Karpas-422 (cell line): ENCODE results near the gene SERPINB10. TPM values are rescaled to one million over a fixed set of nuclear protein-coding genes. Genes with fewer than 3 reads are reported as not detected.

ENCODE experiments used
- DNase-seq: peaks from one replicate; pipeline ENCODE4 v3.0.0-alpha.2; 2015
- H2AFZ ChIP-seq: fragments of 200-600 bp; sonication (generic); 2 replicates; pipeline ENCODE4 v1.6.1; 2014; ENCODE audit warnings: antibody characterized with exemption, low read length, mixed read lengths
- H3K27ac ChIP-seq: fragments of 200-600 bp; sonication (generic); 2 replicates; pipeline ENCODE4 v1.5.1; 2014; ENCODE audit warnings: mild to moderate bottlenecking, low read length, moderate library complexity
- H3K27me3 ChIP-seq: fragments of 200-600 bp; sonication (generic); 2 replicates; pipeline ENCODE4 v1.6.1; 2014; ENCODE audit warnings: low read length, mixed read lengths
- H3K36me3 ChIP-seq: fragments of 200-600 bp; sonication (generic); 2 replicates; pipeline ENCODE4 v1.6.1; 2014; ENCODE audit warnings: low read length, mixed read lengths; ENCODE audit not compliant: insufficient read depth
- H3K4me1 ChIP-seq: fragments of 200-600 bp; sonication (generic); 2 replicates; pipeline ENCODE4 v1.6.1; 2014; ENCODE audit warnings: mild to moderate bottlenecking, low read length, mixed read lengths
- H3K4me2 ChIP-seq: fragments of 200-600 bp; sonication (generic); 2 replicates; pipeline ENCODE4 v1.6.1; 2014; ENCODE audit warnings: low read length, low read depth, mild to moderate bottlenecking; ENCODE audit not compliant: poor library complexity, severe bottlenecking
- H3K4me3 ChIP-seq: fragments of 200-600 bp; sonication (generic); 2 replicates; pipeline ENCODE4 v1.5.1; 2014; ENCODE audit warnings: mild to moderate bottlenecking, antibody characterized with exemption, low read length, mixed read lengths
- H3K79me2 ChIP-seq: fragments of 200-600 bp; sonication (generic); 2 replicates; pipeline ENCODE4 v1.6.1; 2014; ENCODE audit warnings: mild to moderate bottlenecking, low read length, mixed read lengths
- H3K9ac ChIP-seq: fragments of 200-600 bp; sonication (generic); 2 replicates; pipeline ENCODE4 v1.6.0; 2014; ENCODE audit warnings: low read length
- H3K9me2 ChIP-seq: fragments of 200-600 bp; sonication (generic), shearing (Covaris generic); replicated peaks from 2 replicates; pipeline ENCODE4 v1.6.0; 2014; ENCODE audit warnings: mild to moderate bottlenecking, low read length, moderate library complexity; ENCODE audit not compliant: insufficient read depth
- H3K9me3 ChIP-seq: fragments of 300-700, 200-600 bp; sonication (generic); 2 replicates; pipeline ENCODE4 v1.6.1; 2014; ENCODE audit warnings: low read length, mixed read lengths
- H4K20me1 ChIP-seq: fragments of 200-600 bp; sonication (generic); 2 replicates; pipeline ENCODE4 v1.6.1; 2014; ENCODE audit warnings: mild to moderate bottlenecking, antibody characterized with exemption, low read length, low read depth; ENCODE audit not compliant: insufficient read depth
- total RNA-seq: library from RNA; depleted of rRNA; stranded (reverse); fragments of >200 nt; shearing (Covaris generic); gene quantifications from 2 replicates; pipeline ENCODE4 v1.2.3, GENCODE V29; 2014; ENCODE audit warnings: low replicate concordance

The SERPINB10 gene
- total RNA-seq, 1 experiment from 2014 or later = not detected

DNA sequence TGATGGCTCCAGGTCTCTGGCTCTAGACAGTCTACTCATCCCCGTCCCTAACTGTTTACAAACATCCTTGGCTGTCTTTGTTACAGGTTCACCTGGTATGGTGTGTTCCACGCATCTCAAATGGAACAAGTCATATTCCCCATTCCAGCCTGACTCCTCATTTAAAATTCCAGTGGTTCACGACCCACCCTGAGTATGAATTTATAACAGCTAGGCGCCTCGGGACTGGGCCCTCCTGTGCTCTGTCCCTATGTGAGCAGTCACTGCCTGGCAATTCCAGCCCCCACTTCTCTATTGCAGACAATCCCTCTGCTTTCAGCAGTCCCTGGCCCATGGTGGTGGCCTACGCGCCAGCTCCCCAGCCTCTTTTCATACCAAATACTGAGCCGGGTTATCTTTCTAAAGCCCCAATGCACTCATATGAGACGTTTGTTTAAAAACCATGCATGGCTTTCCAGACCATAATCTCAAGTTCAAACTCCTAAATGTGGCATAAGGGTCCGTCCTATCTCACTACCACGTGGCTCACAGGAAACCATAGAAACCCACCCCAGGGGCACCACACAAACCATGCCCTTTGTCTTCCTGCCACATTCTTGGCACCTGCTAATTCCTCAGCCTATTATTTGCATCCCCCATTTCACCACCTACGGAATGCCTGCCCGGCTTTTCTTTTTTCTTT, 63.7 kb downstream of the SERPINB10 start:
- Histone ChIP-seq H4K20me1 (no peaks in the 10 kb centered on the region), H3K79me2 (no peaks in the 10 kb centered on the region), H3K9ac (peak overlapping the region; percentile 76; the same call in 1 of the 2 replicates), H3K9me2 (no peaks in the 10 kb centered on the region), H2AFZ (no peak overlapping the region), H3K27ac (no peak overlapping the region), H3K4me3 (peak overlapping the region; percentile 76), H3K4me1 (peaks cover 21% of the 10 kb centered on the region), H3K4me2 (peak overlapping the region; percentile 80), H3K36me3 (no peaks in the 10 kb centered on the region), H3K9me3 (no peaks in the 10 kb centered on the region), H3K27me3 (no peaks in the 10 kb centered on the region)
- no peak for DNase-seq

DNA sequence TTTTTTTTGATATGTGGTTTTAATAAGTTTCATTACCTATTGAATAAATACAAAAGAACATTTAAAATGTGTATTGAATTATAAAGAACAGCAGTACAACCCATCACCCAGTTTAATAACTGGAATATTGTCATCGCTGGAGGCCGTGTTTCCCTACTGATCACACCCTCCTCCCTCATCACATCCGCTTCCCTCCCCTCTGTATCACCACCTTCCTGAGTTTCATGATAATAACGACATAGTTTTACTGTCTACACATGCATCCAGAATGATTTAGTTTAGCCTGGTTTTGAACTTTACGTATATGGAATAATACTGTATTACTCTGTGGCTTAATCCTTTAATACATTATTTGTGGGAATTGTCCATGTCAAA, 64.2 kb downstream of the SERPINB10 start:
- no peaks in the 10 kb centered on the region for H4K20me1 ChIP-seq
- H3K9ac ChIP-seq = no peak overlapping the region
- H2AFZ ChIP-seq = no peak overlapping the region
- no peaks in the 10 kb centered on the region for H3K36me3 ChIP-seq
- no peak overlapping the region for H3K4me3 ChIP-seq
- H3K27me3 ChIP-seq = no peaks in the 10 kb centered on the region
- no peaks in the 10 kb centered on the region for H3K9me3 ChIP-seq
- H3K4me2 ChIP-seq = no peak overlapping the region
- peaks cover 21% of the 10 kb centered on the region for H3K4me1 ChIP-seq
- no peaks in the 10 kb centered on the region for H3K79me2 ChIP-seq
- no peak overlapping the region for H3K27ac ChIP-seq
- DNase-seq = no peak
- H3K9me2 ChIP-seq = no peaks in the 10 kb centered on the region

DNA sequence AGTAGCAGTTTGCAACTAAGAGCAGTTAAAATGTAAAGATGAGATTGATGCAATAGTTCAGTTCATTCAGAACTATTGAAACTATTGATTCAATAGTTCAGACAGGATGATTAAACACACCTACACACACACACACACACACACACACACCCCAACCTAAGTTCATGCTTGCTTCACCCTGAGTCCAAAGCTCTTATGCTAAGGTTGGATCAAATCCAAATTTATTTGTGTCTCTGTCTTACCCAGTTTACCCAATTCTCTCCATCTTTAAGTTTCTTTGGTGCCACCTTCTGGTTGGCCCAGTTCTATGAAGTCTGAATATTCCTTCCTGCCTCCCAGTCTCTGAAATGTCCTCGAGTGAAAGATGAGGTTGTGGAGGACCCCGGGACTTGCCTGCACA, 67.2 kb downstream of the SERPINB10 start:
- no peaks in the 10 kb centered on the region for H3K9me3 ChIP-seq
- H3K9me2 ChIP-seq = no peaks in the 10 kb centered on the region
- no peak overlapping the region for H3K27ac ChIP-seq
- no peaks in the 10 kb centered on the region for H3K79me2 ChIP-seq
- no peak overlapping the region for H3K4me3 ChIP-seq
- no peak overlapping the region for H2AFZ ChIP-seq
- peaks cover 17% of the 10 kb centered on the region for H3K4me1 ChIP-seq
- peak; percentile 60 for DNase-seq
- no peaks in the 10 kb centered on the region for H3K36me3 ChIP-seq
- no peaks in the 10 kb centered on the region for H3K27me3 ChIP-seq
- no peak overlapping the region for H3K9ac ChIP-seq
- no peaks in the 10 kb centered on the region for H4K20me1 ChIP-seq
- H3K4me2 ChIP-seq = peak overlapping the region; percentile 6

DNA sequence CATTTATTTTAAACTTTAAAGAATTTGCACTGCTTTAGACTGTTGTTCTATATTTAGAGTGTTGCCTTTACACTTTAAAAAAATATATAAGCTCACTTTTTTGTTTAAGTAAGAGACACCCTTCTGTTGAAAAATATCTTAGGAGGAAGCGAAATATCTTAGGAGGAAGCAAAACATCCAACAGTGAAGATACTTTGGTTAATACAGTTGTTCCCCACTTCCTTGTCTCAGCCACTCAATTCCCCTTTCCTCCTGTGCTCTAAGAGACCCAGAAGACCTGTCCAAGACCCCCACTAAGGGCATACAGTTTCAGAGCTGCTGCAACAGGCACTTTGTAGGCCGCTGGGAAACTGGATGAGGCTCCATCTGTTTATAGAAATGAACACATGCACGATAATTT, 67.9 kb downstream of the SERPINB10 start:
- Histone ChIP-seq H3K27ac (no peak overlapping the region), H4K20me1 (no peaks in the 10 kb centered on the region), H2AFZ (no peak overlapping the region), H3K79me2 (no peaks in the 10 kb centered on the region), H3K36me3 (no peaks in the 10 kb centered on the region), H3K4me2 (peak overlapping the region; percentile 6), H3K9ac (no peak overlapping the region), H3K4me1 (peaks cover 16% of the 10 kb centered on the region), H3K4me3 (no peak overlapping the region), H3K9me3 (no peaks in the 10 kb centered on the region), H3K9me2 (no peaks in the 10 kb centered on the region), H3K27me3 (no peaks in the 10 kb centered on the region)
- no peak for DNase-seq

DNA sequence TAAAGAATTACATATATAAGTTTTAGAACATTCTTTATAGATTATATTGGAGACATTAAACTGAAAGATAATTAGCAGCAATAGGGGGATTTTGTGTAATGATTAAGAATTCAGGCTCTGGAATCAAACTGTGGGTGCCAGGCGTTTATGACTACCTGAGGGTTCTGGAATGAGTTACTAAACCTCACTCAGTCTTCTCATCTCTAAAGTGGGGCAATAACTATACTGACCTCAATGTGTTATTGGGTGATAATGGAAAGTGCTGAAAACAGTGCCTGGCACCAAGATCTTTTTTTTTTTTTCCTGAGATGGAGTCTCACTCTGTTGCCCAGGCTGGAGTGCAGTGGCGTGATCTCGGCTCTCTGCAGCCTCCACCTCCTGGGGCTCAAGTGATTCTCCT, 69.3 kb downstream of the SERPINB10 start:
- Histone ChIP-seq H3K4me2 (no peak overlapping the region), H3K79me2 (no peaks in the 10 kb centered on the region), H3K9me2 (no peaks in the 10 kb centered on the region), H2AFZ (no peak overlapping the region), H3K27ac (no peak overlapping the region), H3K9ac (no peak overlapping the region), H3K4me3 (no peak overlapping the region), H3K27me3 (no peaks in the 10 kb centered on the region), H3K4me1 (peaks cover 11% of the 10 kb centered on the region), H3K36me3 (no peaks in the 10 kb centered on the region), H4K20me1 (no peaks in the 10 kb centered on the region), H3K9me3 (no peaks in the 10 kb centered on the region)
- no peak for DNase-seq

DNA sequence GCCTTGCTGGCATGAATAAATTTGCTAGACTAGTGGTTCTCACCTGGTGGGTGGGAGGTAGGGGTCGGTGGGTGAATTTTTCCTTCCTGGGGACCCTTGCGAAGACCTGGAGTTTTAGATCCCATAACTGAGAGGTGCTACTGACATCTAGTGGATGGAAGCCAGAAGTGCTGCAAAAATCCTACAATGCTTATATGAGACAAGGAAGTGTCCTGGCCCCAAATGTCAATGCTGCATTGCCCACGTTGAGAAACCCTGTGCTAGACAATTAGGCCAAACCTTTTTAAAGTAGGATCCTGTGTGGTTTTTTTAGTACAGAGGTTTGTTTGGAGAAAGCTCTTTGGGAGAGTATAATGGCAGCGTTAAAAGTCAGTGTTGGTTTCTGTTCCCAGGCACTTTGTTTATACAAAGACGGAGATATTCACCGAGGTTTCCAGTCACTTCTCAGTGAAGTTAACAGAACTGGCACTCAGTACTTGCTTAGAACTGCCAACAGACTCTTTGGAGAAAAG, 71.7 kb downstream of the SERPINB10 start:
- Histone ChIP-seq H3K4me3 (no peak overlapping the region), H3K9ac (no peak overlapping the region), H3K79me2 (no peaks in the 10 kb centered on the region), H3K9me3 (no peaks in the 10 kb centered on the region), H3K27me3 (no peaks in the 10 kb centered on the region), H2AFZ (peak overlapping the region; percentile 36; the same call in 1 of the 2 replicates), H3K27ac (no peak overlapping the region), H4K20me1 (no peaks in the 10 kb centered on the region), H3K36me3 (no peaks in the 10 kb centered on the region), H3K4me1 (peaks cover 11% of the 10 kb centered on the region), H3K9me2 (no peaks in the 10 kb centered on the region), H3K4me2 (peak overlapping the region; percentile 36)
- peak; percentile 88 for DNase-seq

DNA sequence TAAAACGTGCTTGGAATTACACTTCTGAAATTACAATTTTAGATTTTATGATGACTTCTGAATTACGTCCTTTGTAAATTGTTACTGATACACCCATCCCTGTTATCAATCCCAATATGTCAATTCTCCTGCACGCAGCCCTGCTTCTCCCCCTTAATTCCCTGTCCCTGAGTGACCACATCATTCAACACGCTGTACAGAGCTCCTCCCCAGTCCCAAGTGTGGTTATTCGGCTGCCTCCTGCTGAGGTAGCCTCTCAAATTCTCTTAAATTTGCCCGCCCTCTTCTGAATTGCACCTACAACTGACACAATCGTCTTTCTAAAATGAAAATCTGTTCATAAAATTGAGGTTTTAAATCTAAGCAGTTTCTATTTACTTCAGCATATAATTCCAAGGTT, 72.3 kb downstream of the SERPINB10 start:
- Histone ChIP-seq H3K4me3 (no peak overlapping the region), H2AFZ (peak overlapping the region; percentile 36; the same call in 1 of the 2 replicates), H3K27me3 (no peaks in the 10 kb centered on the region), H3K79me2 (no peaks in the 10 kb centered on the region), H3K36me3 (no peaks in the 10 kb centered on the region), H4K20me1 (no peaks in the 10 kb centered on the region), H3K9me2 (no peaks in the 10 kb centered on the region), H3K27ac (no peak overlapping the region), H3K4me2 (peak overlapping the region; percentile 36), H3K9me3 (no peaks in the 10 kb centered on the region), H3K4me1 (peaks cover 11% of the 10 kb centered on the region), H3K9ac (no peak overlapping the region)
- no peak for DNase-seq

DNA sequence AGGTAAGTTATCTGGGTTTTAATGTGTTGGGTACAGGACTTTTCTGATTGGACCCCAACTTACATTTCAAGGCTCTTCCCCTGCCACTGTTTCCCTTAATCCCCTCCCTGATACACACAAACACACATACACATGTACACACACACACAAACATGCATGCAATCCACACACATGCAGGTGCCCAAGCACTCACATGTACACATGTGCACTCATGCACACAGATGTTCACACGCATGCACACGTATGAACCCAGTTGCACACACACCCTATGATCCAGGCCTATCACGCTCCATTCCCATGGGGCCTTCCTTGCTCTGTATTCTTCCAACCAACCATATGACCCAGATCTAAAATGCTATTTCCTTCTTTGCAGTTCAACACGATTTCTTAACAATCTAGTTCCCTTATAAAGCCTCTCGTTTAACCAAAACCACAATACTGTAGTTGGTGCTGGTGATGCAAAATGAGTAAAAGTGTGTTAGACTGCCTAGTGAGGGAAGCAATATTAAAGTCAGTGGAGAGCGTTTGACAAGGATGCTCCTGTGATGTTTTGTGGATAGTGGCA, 73.2 kb downstream of the SERPINB10 start:
- H3K4me2 ChIP-seq = no peak overlapping the region
- H3K79me2 ChIP-seq = no peaks in the 10 kb centered on the region
- H3K27ac ChIP-seq = no peak overlapping the region
- no peak for DNase-seq
- H3K9me2 ChIP-seq = no peaks in the 10 kb centered on the region
- H2AFZ ChIP-seq = no peak overlapping the region
- no peaks in the 10 kb centered on the region for H4K20me1 ChIP-seq
- no peak overlapping the region for H3K4me3 ChIP-seq
- H3K9ac ChIP-seq = no peak overlapping the region
- peaks cover 3% of the 10 kb centered on the region for H3K4me1 ChIP-seq
- H3K36me3 ChIP-seq = no peaks in the 10 kb centered on the region
- H3K27me3 ChIP-seq = no peaks in the 10 kb centered on the region
- no peaks in the 10 kb centered on the region for H3K9me3 ChIP-seq
